Measurements from ENCODE around the gene PDSS2. TPM values are rescaled to one million over a fixed set of nuclear protein-coding genes. Genes with fewer than 3 reads are reported as not detected.

The PDSS2 gene
- polyA plus RNA-seq, 1 donor (not counting 4 experiments of a cell fraction or from before 2014, with no cell fraction given): 12.5 TPM

GRCh38 chr6:107259951-107260350, 199.4 kb downstream of the PDSS2 start:
- no peaks in the 10 kb centered on the region for H4K20me1 ChIP-seq (ENCODE audit: control insufficient read depth, extremely low read depth, insufficient read depth, low read length)
- FAIRE-seq: no peak
- dilution Hi-C loops (cut with MboI; ENCODE audit: extremely low pct_ligation_motif_present, low sequenced_read_pairs): no loop called here
- H3K27ac ChIP-seq (ENCODE audit: control insufficient read depth, insufficient read depth, low read length): no peak overlapping the region
- H3K4me3 ChIP-seq (ENCODE audit: control insufficient read depth in 2 of 3, extremely low read depth in 1 of 3, insufficient read depth in 2 of 3, low read depth in 1 of 3, low read length in 3 of 3): no peak overlapping the region
- no peaks in the 10 kb centered on the region for H3K9me3 ChIP-seq (ENCODE audit: control insufficient read depth, low read depth, low read length)
- no peaks in the 10 kb centered on the region for H3K36me3 ChIP-seq (ENCODE audit: control insufficient read depth in 2 of 2, extremely low read depth in 1 of 2, insufficient read depth in 2 of 2, low read length in 2 of 2)
- peaks cover 11% of the 10 kb centered on the region for H3K4me1 ChIP-seq (ENCODE audit: control insufficient read depth, extremely low read depth, insufficient read depth, low read length)
- H3K27me3 ChIP-seq (ENCODE audit: control insufficient read depth, extremely low read depth, insufficient read depth, low read length): no peaks in the 10 kb centered on the region
- no peaks in the 10 kb centered on the region for H3K79me2 ChIP-seq (ENCODE audit: control insufficient read depth, insufficient read depth, low read length)
- no peak overlapping the region for H3K4me2 ChIP-seq (ENCODE audit: control insufficient read depth, extremely low read depth, insufficient read depth, low read depth, low read length)
- H3K9me1 ChIP-seq (ENCODE audit: control insufficient read depth, extremely low read depth, insufficient read depth, low read length): no peaks in the 10 kb centered on the region
- TF ChIP-seq EZH2 (IDR thresholded peaks at IDR 0.05; ENCODE audit: low read length): no peak
- TF ChIP-seq, protein P1, sequence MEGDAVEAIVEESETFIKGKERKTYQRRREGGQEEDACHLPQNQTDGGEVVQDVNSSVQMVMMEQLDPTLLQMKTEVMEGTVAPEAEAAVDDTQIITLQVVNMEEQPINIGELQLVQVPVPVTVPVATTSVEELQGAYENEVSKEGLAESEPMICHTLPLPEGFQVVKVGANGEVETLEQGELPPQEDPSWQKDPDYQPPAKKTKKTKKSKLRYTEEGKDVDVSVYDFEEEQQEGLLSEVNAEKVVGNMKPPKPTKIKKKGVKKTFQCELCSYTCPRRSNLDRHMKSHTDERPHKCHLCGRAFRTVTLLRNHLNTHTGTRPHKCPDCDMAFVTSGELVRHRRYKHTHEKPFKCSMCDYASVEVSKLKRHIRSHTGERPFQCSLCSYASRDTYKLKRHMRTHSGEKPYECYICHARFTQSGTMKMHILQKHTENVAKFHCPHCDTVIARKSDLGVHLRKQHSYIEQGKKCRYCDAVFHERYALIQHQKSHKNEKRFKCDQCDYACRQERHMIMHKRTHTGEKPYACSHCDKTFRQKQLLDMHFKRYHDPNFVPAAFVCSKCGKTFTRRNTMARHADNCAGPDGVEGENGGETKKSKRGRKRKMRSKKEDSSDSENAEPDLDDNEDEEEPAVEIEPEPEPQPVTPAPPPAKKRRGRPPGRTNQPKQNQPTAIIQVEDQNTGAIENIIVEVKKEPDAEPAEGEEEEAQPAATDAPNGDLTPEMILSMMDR (optimal IDR thresholded peaks at IDR 0.05 in 1 of 3, IDR thresholded peaks at IDR 0.05 in 1 of 3, conservative IDR thresholded peaks at IDR 0.05 in 1 of 3; ENCODE audit: extremely low read depth in 1 of 3, insufficient read depth in 2 of 3, low read length in 3 of 3): no peak
- no peak overlapping the region for H3K9ac ChIP-seq (ENCODE audit: control insufficient read depth, extremely low read depth, insufficient read depth, low read length)
- no peak for DNase-seq (ENCODE audit: low read depth, low spot score)
- no peak overlapping the region for H2AFZ ChIP-seq (ENCODE audit: control insufficient read depth, low read length)

- no peak overlapping the region for H2AFZ ChIP-seq (ENCODE audit: control insufficient read depth, low read length)
These were observed 211.2 kb downstream of the PDSS2 start for GRCh38 chr6:107248147-107248546.

More at GRCh38 chr6:107248147-107248546, 211.2 kb downstream of the PDSS2 start:
- H3K4me1 ChIP-seq (ENCODE audit: control insufficient read depth, extremely low read depth, insufficient read depth, low read length): peaks cover 14% of the 10 kb centered on the region
- no peaks in the 10 kb centered on the region for H3K9me1 ChIP-seq (ENCODE audit: control insufficient read depth, extremely low read depth, insufficient read depth, low read length)
- no peak overlapping the region for H3K4me3 ChIP-seq (ENCODE audit: control insufficient read depth in 2 of 3, extremely low read depth in 1 of 3, insufficient read depth in 2 of 3, low read depth in 1 of 3, low read length in 3 of 3)
- FAIRE-seq (no peak), DNase-seq (ENCODE audit: low read depth, low spot score) (no peak)
- H3K27ac ChIP-seq (ENCODE audit: control insufficient read depth, insufficient read depth, low read length): no peak overlapping the region
- no peak overlapping the region for H3K9ac ChIP-seq (ENCODE audit: control insufficient read depth, extremely low read depth, insufficient read depth, low read length)
- H3K79me2 ChIP-seq (ENCODE audit: control insufficient read depth, insufficient read depth, low read length): no peaks in the 10 kb centered on the region
- no peaks in the 10 kb centered on the region for H4K20me1 ChIP-seq (ENCODE audit: control insufficient read depth, extremely low read depth, insufficient read depth, low read length)
- peak overlapping the region; percentile 6 for H3K4me2 ChIP-seq (ENCODE audit: control insufficient read depth, extremely low read depth, insufficient read depth, low read depth, low read length)
- H3K9me3 ChIP-seq (ENCODE audit: control insufficient read depth, low read depth, low read length): no peaks in the 10 kb centered on the region
- no peaks in the 10 kb centered on the region for H3K27me3 ChIP-seq (ENCODE audit: control insufficient read depth, extremely low read depth, insufficient read depth, low read length)
- TF ChIP-seq, protein P1 (optimal IDR thresholded peaks at IDR 0.05 in 1 of 3, IDR thresholded peaks at IDR 0.05 in 1 of 3, conservative IDR thresholded peaks at IDR 0.05 in 1 of 3; ENCODE audit: extremely low read depth in 1 of 3, insufficient read depth in 2 of 3, low read length in 3 of 3): no peak
- no peak for TF ChIP-seq EZH2 (IDR thresholded peaks at IDR 0.05; ENCODE audit: low read length)
- dilution Hi-C loops (cut with MboI; ENCODE audit: extremely low pct_ligation_motif_present, low sequenced_read_pairs): no loop called here
- no peaks in the 10 kb centered on the region for H3K36me3 ChIP-seq (ENCODE audit: control insufficient read depth in 2 of 2, extremely low read depth in 1 of 2, insufficient read depth in 2 of 2, low read length in 2 of 2)

Data from keratinocyte (primary cell).